ENCODE results near the gene MPIG6B.

MPIG6B gene

DNA sequence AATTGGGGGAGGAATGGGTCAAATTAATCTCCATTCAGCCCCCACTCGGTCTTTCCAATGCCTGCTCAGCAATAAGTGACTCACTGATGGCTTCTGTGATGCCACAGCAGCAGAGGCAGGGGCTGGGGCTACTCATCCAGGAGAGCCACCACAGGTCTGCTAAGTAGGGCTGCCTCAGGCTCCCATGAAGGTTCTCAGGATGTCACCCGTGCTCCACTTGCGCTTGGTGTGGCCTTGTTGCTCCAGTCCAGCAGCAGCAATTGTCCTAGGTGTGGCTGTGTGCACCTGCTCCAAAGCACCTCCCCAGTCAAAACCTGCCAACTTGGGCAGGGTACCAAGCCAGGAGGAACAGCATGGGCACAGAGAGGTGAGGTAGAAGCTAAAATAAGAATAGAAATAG is 1.0 kb upstream of the MPIG6B start:
- DNase-seq = no peak

DNA sequence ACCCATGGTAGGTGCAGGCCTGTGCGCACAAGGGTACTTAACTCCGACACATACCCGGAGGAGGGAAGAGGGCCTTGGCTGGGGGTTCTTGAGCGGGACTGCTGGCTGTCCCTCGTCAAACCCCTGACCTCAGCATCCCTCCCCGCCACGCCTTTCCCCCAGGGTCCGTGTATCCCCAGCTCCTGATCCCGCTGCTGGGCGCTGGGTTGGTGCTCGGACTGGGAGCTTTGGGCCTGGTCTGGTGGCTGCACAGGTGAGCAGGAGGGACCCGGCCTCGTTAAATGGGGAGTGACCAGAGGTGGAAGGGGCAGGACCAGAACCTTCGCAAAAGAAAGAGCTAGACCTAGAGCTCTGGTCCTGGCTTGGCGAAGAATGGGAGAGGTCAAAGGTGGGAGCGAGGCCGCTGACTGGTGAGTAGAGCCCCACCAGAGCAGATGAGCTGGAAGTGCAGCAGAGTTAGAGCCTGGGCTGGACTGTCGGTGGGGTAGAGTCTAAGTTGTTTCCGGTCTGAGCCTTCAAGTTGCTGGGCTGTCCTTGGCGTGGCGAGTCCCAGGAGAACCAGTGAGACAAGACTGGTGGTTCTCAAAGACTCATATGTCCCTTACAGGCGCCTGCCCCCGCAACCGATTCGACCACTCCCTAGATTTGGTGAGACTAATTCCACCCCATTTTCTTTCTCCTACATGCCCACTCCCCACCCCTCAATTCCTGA is 963 bp downstream of the MPIG6B start:
- no peak for DNase-seq

DNA sequence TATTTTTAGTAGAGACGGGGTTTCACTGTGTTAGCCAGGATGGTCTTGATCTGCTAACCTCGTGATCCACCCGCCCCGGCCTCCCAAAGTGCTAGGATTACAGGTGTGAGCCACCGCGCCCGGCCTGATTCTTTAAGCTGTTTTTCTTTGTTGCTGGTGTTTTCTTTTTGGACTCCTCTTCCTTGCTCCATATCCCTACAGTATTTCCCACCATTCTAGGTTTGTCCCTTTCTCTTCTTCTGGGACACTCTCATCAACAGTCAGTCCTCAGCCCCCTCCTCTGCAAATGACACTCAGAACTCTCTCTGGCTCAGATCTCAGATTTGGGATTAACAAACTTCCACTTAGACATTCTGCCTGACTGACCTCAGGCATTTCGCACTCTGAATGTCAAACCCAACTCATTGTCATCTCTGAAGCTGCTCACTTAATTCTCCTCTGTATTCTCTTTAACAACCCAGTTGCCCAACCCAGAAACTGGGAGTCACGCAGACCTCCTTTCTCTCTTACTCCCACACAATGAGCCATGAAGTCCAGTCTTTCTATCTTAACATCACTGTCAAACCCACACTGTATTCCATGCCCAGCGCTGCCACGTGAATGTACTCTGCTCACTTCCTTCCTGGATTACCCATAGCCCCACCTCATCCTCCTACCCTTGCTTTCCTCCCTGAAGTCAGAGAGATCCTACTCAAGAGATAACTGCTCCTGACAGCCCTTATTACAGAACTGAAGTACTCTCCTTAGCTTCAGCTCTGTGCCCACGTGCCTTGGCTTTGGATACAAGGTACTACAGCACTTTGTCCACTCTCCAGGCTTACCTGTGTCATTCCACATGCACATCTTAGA is 2.6 kb downstream of the MPIG6B start:
- DNase-seq = no peak

DNA sequence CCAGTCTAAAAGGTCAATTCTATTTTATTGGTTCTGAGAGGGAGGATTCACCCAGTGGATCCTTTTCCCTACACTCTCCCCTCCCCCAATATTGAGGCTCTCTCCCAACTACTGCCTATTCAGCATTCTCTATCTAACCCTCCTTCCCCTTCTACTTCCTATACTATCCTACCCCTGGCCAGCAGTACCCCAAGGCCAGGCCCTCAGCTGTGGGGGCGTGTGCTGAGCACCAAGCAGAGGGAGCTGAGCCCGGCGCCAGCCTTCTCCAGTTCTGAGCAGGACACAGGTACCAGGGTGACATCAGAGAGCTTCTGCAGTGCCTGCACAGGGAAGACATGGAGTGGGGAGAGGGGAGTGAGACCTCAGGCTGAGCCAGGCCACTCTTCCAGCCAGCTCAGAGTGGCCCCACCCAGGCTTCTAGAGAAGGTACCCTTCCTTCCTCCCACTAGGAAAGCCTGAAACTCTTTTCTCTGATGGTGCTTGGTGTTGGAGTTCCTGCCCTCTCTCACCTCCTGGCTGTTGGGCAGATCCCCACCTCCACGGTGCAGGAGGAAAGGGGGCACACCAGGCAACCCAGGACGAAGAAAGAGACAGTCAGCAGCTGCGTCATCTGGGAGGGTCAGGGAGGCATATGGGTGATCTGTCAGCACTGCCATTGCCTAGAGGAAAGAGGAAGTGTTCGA is 4.0 kb downstream of the MPIG6B start:
- DNase-seq = no peak

DNA sequence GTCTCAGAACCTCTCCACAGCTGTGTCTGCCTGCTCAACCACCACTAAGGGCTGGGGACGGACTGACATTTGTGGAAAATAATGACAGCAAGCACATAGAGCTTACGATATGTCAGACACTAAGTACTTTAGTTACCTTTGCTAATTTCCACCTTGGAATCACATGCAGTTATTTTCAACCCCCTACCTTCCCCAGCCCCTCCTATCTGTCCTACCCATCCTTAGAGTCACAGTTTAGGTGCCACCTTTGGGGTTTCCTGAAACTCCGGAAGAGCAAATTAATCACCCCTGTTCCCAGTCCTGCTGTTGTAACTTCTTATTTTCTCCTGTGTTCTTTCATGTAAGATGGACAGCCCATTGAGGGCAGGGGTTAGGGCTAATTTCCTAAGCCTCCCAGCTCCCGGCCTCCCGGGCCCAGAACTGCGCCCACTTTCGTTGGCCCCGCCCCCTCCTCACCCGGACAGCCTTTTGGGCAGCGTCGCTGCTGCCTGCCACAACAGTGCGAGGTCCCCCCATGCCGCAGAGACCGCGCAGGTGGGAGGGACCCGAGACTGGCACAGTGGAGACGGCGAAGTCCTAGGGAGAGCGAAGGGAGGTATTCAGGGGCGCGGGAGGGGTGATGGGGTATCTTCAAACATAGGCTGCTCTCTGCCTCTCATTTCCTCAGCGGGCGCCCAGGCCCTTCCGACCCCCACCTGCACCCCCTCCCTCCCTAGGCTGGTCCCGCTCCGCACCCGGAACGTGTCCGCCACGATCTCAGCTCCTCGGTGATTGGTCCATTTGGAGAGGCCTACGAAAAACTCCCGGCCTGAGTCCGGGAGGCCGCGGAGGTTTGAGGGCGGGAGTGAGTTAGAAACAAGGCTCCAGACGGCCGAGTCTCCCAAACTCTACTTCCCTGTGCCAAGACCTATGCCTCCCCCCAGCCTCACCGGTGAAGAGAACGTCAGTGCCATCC is 4.8 kb downstream of the MPIG6B start:
- no peak for DNase-seq

DNA sequence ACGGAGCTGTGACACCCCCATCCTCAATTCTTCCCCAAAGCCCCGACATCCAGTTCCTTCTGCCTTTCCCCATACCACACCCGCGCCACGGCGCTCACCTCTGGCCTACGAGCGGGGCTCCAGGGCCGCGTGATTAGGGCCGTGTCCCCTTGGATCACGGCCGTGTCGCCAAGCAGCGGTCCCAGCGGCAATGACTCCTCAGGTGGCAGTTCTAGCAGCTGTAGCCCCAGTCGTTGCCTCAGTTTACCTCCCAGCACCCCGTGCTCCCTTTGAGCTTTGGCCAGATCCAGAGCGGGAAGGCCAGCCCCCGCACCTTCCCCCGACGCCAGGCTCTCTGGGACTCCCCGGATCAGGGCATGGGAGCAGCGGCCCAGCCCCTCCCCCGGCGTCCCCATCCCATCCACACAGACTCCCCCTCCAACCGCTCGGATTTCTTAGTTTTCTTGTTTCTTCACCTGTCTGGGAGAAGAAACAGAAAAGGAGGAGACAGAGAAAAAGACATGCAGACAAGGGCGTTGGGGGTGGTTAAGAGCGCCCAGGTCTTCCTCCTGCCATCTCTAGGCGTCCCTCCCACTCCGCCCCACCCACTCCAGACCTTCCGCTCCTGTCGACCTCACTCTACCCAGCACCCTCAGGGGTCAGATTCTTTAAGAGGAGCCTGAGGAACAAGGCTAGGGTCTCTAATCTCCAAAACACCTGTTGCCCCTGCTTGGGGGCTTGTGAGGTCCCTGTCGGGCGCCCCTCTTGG is 5.8 kb downstream of the MPIG6B start, which contains the start of gene DDAH2:
Gene DDAH2 (minus strand): TSS at position 533 of the 748 bp plus-strand sequence. CDS start 138 bp downstream, at position 395.
- DNase-seq = no peak

DNA sequence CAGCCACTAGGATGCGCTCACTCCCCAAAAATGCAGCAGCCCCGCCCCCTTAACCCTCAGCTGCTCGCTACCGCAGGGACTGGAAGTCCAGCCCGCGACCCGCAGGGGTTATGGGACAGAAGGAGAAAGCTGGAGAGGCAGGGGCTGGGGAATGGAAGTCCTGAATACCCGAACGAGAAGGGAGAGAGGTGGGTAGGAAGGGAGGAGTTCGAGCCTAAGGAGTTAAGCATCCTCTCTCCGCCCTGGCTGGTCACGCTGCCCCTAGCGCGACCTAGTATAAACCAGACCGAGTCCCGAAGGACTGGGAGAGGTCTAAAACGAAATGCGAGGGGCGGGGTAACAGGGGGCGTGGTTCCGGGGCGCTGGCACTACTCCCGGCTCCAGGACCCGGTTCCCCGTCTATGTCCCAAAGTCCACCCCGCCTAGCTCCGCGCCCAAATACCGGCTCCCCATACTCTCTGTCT is 6.4 kb downstream of the MPIG6B start:
- peak; percentile 63 for DNase-seq

DNA sequence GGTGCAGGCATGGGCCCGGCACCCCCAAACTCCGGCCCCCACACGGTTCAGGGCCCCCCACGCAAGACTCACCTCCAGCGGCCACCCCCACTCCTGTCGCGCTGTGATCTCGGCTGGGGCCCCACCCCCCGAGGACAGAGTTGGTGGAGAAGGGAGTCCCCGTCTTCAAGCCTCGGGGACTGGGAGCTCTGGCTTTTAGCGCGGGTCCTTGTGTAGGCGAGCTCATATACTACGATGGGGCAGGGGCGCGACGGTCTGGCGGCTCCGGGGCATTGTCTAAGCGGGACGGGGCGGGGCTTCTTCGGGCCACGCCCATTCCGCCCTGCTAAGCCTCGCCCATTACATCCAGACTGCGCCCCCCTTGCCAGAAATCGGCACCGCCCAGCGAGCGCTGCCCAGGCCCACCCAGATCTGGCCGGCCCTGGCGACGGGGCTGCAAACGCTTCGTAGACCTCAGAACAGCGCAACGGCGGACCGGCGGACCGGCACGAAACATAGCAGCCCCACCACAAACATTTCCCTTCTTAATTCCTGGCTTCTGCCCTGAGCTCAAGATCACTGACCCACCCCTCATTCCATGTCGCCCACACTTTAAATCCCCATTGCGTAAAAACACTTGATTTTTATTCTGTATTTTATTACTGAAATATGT is 6.9 kb downstream of the MPIG6B start:
- DNase-seq = peak; percentile 67

DNA sequence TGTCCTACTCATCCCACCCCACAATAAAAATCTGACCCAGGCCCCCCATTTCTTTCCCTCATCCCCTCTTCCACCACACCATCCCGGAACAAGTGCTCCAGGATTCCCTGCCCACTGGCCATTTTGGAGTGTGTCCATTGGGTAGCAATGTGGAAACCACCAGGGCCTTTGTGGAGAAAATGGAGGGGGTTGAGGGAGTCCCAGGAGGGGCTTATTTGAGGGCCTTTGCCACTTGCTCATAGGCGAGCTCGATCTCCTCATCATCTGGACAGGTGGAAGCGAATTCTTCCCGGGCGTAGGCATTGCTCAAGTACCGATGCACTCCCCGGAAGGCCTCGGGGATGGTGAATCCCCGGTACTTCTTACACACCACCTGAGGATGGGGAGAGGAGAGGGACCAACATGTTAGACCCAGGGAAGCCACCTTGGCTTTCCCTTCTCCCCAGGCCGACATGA is 7.5 kb downstream of the MPIG6B start:
- no peak for DNase-seq

DNA sequence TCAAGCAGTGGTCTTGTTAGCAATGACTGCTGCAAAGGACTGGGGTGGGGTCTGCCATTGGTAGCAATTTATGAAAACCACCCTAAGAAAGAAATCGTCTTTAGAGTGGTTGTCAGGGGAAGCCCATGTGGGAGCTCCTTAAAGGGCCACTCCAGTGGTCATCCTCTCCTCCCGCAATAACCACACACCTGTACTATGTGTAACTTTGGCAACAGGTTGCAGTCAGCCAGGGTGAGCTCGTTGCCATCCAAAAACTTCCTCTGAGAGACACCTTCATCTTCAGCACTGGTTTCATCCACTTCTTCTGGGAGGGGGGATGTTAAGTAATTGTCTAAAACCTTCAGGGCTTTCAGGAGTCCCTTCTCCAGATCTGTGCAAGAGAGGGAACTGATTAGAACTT is 8.9 kb downstream of the MPIG6B start:
- no peak for DNase-seq

DNA sequence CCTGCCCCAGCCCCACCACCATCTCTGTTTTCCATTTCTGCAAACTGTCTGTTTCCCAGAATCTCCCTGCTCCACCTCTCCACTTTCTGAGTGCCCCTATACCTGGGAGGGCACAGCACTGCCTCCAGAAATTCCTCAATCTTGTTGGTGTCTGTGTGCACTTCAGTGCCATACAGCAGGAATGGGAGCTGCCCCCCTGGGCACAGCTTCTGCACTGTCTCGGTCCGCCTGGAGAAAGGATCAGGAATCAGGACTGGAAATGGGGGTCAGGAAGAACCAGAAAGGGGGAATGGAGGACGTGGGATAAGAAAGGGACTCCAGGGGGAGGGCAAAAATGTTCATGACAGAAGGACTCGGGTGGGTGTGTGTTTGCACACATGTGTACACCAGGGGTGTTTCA is 10.6 kb downstream of the MPIG6B start:
- DNase-seq = no peak

DNA sequence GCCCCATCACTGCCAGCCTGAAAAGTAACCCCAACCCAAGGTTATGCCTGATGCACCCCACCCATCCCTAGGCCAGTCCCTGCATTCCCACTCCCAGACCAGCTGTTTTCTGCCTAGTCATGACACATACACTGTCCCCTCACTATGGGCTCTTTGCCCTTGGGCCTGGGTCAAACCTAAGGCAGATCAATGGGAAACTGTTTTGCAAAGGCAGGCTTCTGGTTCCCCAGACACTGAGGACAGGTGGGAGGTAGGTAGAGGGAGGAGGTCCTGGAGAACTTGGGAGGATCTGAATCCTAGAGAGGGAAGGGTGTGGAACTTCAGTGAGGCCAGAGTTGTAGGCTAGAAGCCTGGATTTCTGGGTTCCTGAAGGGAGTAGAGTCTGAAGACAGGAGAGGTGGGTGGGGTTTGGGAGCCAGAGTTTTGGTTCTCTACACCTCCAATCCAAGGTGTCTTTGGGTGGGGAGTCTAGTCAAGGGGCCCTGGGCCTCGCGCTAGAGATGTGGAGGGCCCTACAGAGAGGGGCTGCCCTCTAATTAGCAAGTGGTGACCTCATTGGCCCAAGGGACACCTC is 11.2 kb downstream of the MPIG6B start:
- no peak for DNase-seq

DNA sequence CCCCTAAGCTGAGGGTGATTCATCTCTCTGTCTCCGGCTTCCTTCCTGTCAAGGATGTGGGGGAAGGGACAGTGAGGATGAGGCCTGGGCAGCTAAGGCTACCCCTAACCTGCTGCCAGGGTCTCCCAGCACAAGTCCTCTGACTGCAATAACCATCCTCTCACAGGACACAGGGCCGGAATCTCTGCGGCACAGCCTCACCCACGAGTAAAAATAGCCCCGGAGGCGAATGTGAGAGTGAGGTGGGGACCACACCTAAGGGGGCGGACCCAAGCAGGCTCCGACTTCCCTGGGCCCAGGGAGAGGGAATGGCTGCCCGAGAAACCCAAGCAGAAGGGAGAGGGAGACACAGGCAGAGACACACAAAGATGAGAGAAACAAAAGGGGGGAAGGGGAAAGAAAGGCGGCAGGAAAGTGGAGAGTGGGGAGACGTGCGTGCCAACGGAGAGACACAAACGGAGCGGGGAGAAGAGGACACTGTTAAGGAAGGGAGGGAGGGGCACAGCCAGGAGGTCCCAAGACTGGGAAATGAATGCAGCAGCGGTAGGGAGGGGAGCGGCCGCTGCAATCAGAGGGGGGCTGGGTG is 11.7 kb downstream of the MPIG6B start:
- peak; percentile 10 for DNase-seq

DNA sequence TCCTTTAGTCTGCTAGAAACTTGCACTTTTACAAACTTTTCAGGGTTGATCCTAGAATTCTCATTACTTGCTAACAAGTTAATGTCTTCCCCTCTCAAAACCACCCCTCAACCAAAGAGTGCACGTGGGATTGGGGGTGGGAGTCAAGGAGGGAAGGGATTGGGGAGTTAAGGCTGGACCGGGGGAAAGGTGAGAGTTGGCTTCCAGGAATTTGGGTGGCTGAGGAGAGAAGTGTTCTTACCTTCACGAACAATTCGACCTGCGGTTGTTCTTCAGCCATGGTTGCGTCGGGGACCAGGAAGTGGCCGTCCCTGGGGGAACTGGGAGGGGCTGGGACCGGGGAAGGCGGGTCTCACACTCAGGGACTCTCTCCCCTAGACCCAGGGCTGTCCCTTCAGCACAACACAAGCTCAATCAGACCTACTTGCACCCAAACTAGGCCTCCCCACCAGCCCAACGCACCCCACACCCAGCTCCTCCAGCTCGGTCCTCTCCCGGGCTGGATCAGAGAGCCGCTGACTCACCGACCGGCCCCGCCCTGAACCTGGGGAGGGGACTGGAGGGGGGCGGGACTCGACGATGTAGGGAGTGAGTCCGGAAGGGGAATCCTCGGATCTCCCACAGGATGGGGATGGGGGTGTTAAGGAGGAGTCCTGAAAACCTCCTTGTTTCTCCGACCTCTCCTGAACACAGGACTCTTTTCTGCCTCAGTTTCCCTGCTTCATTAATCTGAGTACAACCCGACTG is 13.0 kb downstream of the MPIG6B start, which contains the start of gene CLIC1:
Gene CLIC1 (minus strand): TSS at position 510 of the 747 bp plus-strand sequence. CDS start 230 bp downstream, at position 280.
- peak; percentile 59 for DNase-seq

DNA sequence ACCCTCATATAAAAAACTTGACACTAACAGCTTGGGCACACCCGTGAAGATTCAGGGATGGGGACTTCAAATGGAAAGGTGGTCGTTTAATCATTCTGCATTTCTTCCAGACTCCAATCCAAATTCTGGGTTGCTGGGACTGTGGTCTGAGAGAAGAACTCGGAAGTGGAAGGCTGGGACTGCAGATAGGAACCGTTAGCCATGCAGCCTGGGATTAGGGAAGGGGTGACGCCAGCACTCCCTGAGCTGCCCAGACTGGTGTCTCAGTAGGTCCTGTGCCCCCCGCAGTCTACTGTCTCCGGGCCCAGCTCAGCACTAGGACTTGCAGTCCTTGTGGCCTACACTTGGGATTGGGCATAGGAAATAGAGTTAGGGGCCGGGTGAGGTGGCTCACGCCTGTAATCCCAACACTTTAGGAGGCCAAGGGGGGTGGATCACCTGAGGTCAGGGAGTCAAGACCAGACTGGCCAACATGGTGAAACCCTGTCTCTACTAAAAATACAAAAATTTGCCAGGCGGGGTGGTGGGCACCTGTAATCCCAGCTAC is 13.7 kb downstream of the MPIG6B start:
- no peak for DNase-seq

DNA sequence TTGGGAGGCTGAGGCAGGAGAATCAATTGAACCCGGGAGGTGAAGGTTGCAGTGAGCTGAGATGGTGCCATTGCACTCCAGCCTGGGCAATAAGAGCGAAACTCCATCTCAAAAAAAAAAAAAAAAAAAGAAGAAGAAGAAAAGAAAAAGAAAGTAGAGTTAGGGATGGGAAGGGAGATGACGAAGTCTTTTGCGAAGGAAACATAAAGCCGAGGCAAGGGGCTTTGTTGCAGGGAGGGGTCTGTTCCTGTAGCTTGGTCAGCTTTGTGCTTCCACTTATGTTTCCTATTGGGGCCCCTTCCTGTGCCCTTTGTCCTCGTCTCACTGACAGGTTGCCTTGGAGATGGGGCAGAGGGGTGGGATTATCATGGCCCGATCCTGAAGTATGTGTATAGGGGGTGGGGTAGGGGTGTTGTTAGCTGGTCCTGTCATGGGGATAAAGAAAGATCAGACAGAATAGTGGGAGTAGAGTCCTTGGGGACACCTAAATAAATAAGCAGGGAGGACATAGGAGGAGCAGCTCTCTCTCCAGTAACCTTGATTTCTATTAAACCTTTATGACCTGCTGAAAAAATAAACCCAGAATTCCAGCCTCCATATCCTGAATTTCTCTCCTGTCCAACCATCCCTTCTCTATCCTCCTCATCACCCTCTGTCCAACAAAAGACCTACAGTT is 14.3 kb downstream of the MPIG6B start:
- no peak for DNase-seq

DNA sequence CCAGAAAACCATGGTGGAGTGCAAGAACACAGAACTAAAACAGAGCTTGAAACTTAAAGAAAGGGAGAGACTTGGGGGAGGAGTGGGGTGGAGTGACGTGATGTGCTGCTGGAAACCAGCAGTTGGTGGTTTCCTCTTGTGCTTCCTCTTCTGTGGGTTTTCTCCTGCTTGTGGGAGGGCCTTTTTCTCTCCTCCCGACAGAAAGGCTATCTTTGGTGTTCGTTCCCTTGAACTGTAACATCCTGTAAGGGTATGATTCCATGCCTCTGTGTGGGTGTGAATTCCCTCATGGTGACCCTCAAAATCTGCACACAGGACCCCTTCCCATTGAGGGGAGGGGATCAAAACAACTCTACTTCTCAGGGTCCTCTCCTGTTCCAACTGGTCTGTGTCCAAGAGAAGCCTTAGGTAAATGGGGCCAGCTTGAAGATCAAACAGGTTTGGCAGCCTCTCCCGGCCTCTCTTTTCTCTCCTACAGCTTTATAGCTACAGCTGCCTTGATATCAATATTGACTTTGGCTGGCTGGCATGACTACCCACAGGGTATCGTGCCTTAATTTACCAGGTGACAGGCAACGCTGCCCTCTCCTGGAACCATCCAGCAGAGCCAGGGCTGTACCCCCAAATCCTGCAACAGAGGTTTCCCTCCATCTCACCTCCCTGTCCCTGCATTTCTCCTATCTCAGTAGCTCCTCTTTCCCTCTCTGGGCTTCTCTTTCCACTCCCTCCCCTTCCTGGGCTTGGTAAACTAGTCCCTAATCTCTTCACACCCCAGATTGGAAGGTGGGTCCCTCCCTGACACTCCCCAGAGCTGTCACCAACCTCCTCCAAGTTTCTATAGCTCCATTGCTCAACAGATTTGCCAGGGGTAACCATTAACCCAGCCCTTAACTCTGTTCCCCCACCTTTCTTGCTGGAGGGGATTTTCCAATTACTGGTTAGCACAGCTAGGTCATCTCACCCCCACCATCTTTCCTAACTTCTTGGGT is 15.1 kb downstream of the MPIG6B start:
- peak; percentile 42 for DNase-seq
